H9 (cell line): Measurements from ENCODE around the gene ZNF287. TPM values are rescaled to one million over a fixed set of nuclear protein-coding genes. Genes with fewer than 3 reads are reported as not detected.

Experiments used
- DNase-seq: peaks from one replicate; pipeline ENCODE4 v3.0.0-alpha.2; 2017
- H2AFZ ChIP-seq: one replicate; pipeline ENCODE4 v1.6.1; 2013; ENCODE audit warnings: mild to moderate bottlenecking, low read length, control low read depth, moderate library complexity
- H2AK5ac ChIP-seq: 2 replicates; pipeline ENCODE4 v1.6.1; 2013; ENCODE audit warnings: low read length, control low read depth, mixed read lengths; ENCODE audit not compliant: insufficient read length
- H2BK120ac ChIP-seq: one replicate; pipeline ENCODE4 v1.6.1; 2013; ENCODE audit warnings: low read depth, mild to moderate bottlenecking, low read length, control low read depth, inconsistent platforms; ENCODE audit not compliant: poor library complexity, severe bottlenecking
- H2BK12ac ChIP-seq: 2 replicates; pipeline ENCODE4 v1.6.1; 2013; ENCODE audit warnings: low read length, control low read depth, mixed read lengths, low read depth; ENCODE audit not compliant: insufficient read length
- H2BK15ac ChIP-seq: 2 replicates; pipeline ENCODE4 v1.6.1; 2013; ENCODE audit warnings: low read depth, low read length, control low read depth
- H2BK20ac ChIP-seq: one replicate; pipeline ENCODE4 v1.6.1; 2013; ENCODE audit warnings: low read depth, mild to moderate bottlenecking, low read length, control low read depth, inconsistent platforms; ENCODE audit not compliant: poor library complexity, severe bottlenecking
- H2BK5ac ChIP-seq: 2 replicates; pipeline ENCODE4 v1.6.1; 2013; ENCODE audit warnings: low read length, control low read depth, mixed read lengths; ENCODE audit not compliant: insufficient read length
- H3K14ac ChIP-seq: 2 replicates; pipeline ENCODE4 v1.6.1; 2013; ENCODE audit warnings: low read length, control low read depth; ENCODE audit not compliant: insufficient read depth
- H3K18ac ChIP-seq: 2 replicates; pipeline ENCODE4 v1.6.1; 2013; ENCODE audit warnings: low read depth, mild to moderate bottlenecking, mixed read lengths, low read length, control low read depth; ENCODE audit not compliant: insufficient read length
- H3K23ac ChIP-seq: 2 replicates; pipeline ENCODE4 v1.6.1; 2013; ENCODE audit warnings: low read length, control low read depth, mixed read lengths, low read depth; ENCODE audit not compliant: insufficient read length
- H3K23me2 ChIP-seq: 2 replicates; pipeline ENCODE4 v1.6.1; 2013; ENCODE audit warnings: low read depth, mild to moderate bottlenecking, mixed read lengths, low read length, control low read depth; ENCODE audit not compliant: insufficient read length, poor library complexity, severe bottlenecking
- H3K27ac ChIP-seq: 2 replicates; pipeline ENCODE4 v1.5.1; 2013; ENCODE audit warnings: low read length, control low read depth, mixed read lengths, low read depth; ENCODE audit not compliant: insufficient read length
- H3K27me3 ChIP-seq: 2 replicates; pipeline ENCODE4 v1.6.1; 2013; ENCODE audit warnings: low read length, control low read depth, inconsistent platforms; ENCODE audit not compliant: insufficient read depth
- H3K4ac ChIP-seq: 2 replicates; pipeline ENCODE4 v1.6.1; 2013; ENCODE audit warnings: low read depth, mild to moderate bottlenecking, control low read depth, inconsistent platforms, low read length, moderate library complexity
- H3K4me1 ChIP-seq: 2 replicates; pipeline ENCODE4 v1.6.1; 2013; ENCODE audit warnings: low read length, control low read depth, inconsistent platforms; ENCODE audit not compliant: insufficient read depth
- H3K4me2 ChIP-seq: 2 replicates; pipeline ENCODE4 v1.6.1; 2013; ENCODE audit warnings: low read length, control low read depth, mixed read lengths; ENCODE audit not compliant: insufficient read length, insufficient read depth
- H3K56ac ChIP-seq: 2 replicates; pipeline ENCODE4 v1.6.1; 2013; ENCODE audit warnings: low read depth, mild to moderate bottlenecking, mixed read lengths, low read length, control low read depth; ENCODE audit not compliant: insufficient read length
- H3K79me1 ChIP-seq: 2 replicates; pipeline ENCODE4 v1.6.1; 2013; ENCODE audit warnings: low read depth, mild to moderate bottlenecking, moderate library complexity, low read length, control low read depth, inconsistent platforms; ENCODE audit not compliant: insufficient read depth, poor library complexity, severe bottlenecking
- H3K79me2 ChIP-seq: 2 replicates; pipeline ENCODE4 v1.6.1; 2013; ENCODE audit warnings: low read length, control low read depth, inconsistent platforms; ENCODE audit not compliant: insufficient read depth
- H3K9ac ChIP-seq: 2 replicates; pipeline ENCODE4 v1.6.1; 2013; ENCODE audit warnings: low read length, control low read depth, mixed read lengths; ENCODE audit not compliant: insufficient read length; ENCODE audit errors: extremely low read depth
- H3K9me3 ChIP-seq: one replicate; pipeline ENCODE4 v1.6.1; 2013; ENCODE audit warnings: low read depth, low read length, inconsistent platforms; ENCODE audit not compliant: control insufficient read depth
- H3T11ph ChIP-seq: one replicate; pipeline ENCODE4 v1.6.1; 2013; ENCODE audit warnings: mild to moderate bottlenecking, low read length, control low read depth, inconsistent platforms
- H4K20me1 ChIP-seq: one replicate; pipeline ENCODE4 v1.6.1; 2013; ENCODE audit not compliant: control insufficient read depth, insufficient read length, insufficient read depth
- H4K5ac ChIP-seq: 2 replicates; pipeline ENCODE4 v1.6.1; 2013; ENCODE audit warnings: low read depth, mild to moderate bottlenecking, mixed read lengths, low read length, control low read depth; ENCODE audit not compliant: insufficient read length
- H4K8ac ChIP-seq: replicated peaks from 2 replicates; pipeline ENCODE4 v1.6.1; 2013; ENCODE audit warnings: low read length, control low read depth, mixed read lengths, low read depth; ENCODE audit not compliant: insufficient read length
- H4K91ac ChIP-seq: 2 replicates; pipeline ENCODE4 v1.6.1; 2013; ENCODE audit warnings: low read depth, mild to moderate bottlenecking, moderate library complexity, mixed read lengths, low read length, control low read depth; ENCODE audit not compliant: insufficient read length
- H3K27ac Mint-ChIP-seq, 3 experiments: 2 replicates in 2 of 3; 3 replicates in 1 of 3; pipeline ENCODE4 v1.8.0; 2020 to 2021; ENCODE audit warnings: mixed read lengths in 3 of 3, mild to moderate bottlenecking in 1 of 3, moderate library complexity in 1 of 3
- H3K27me3 Mint-ChIP-seq: 2 replicates; pipeline ENCODE4 v1.8.0; 2021; ENCODE audit warnings: low read depth, mild to moderate bottlenecking, moderate library complexity, mixed read lengths
- H3K36me3 Mint-ChIP-seq, 3 experiments: 2 replicates in 2 of 3; 3 replicates in 1 of 3; pipeline ENCODE4 v1.8.0; 2020 to 2021; ENCODE audit warnings: low read depth in 3 of 3, mixed read lengths in 3 of 3; ENCODE audit not compliant: insufficient read depth in 1 of 3
- H3K4me1 Mint-ChIP-seq, 2 experiments: 2 replicates each; pipeline ENCODE4 v1.8.0; 2020; ENCODE audit warnings: mixed read lengths in 2 of 2
- H3K4me3 Mint-ChIP-seq, 2 experiments: 2 replicates in 1 of 2; 3 replicates in 1 of 2; pipeline ENCODE4 v1.8.0; 2020 to 2021; ENCODE audit warnings: mild to moderate bottlenecking in 2 of 2, mixed read lengths in 2 of 2, moderate library complexity in 1 of 2
- H3K9me3 Mint-ChIP-seq, 2 experiments: 2 replicates in 1 of 2; 3 replicates in 1 of 2; pipeline ENCODE4 v1.8.0; 2020; ENCODE audit warnings: mild to moderate bottlenecking in 2 of 2, mixed read lengths in 2 of 2, moderate library complexity in 1 of 2
- CTCF ChIP-seq: fragments of 200-600 bp; sonication (generic); conservative IDR thresholded peaks from 3 replicates; pipeline ENCODE4 v1.8.0; 2021; ENCODE audit warnings: antibody characterized with exemption, mild to moderate bottlenecking
- total RNA-seq: library from RNA; stranded (reverse); gene quantifications from 2 replicates; pipeline ENCODE4 v1.2.1, GENCODE V29; 2021

ZNF287 gene
- total RNA-seq, 1 experiment from 2014 or later: 7.1 TPM

DNA sequence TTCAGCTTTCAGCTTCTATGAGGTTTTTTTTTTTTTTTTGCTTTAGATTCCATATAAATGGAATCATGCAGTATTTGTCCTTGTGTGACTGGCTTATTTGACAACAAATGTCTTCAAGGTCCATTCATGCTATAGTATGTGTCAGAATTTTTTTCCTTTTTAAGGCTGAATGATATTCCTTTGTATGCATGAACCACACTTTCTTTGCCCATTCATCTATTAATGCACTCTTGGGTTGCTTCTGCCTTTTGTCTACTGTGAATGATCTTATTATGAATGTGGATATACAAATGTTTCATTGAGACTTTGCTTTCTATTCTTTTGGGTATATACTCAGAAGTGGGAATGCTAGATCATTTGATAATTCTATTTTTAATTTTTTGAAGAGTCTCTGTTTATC, 50.0 kb downstream of the ZNF287 start:
- peaks cover 2% of the 10 kb centered on the region; the same call in 1 of the 2 replicates for H3K4me1 ChIP-seq
- no peak overlapping the region for H3K27ac ChIP-seq
- H2BK12ac ChIP-seq: no peak overlapping the region
- H3K23me2 ChIP-seq: no peaks in the 10 kb centered on the region
- no peak overlapping the region for H3K23ac ChIP-seq
- no peaks in the 10 kb centered on the region for H3K79me2 ChIP-seq
- H2BK15ac ChIP-seq: no peak overlapping the region
- Mint-ChIP-seq H3K36me3 (peaks cover 0 to 3% (median 0%) of the 10 kb centered on the region in 3 experiments; a peak in 2 of 7 replicates), H3K4me1 (peaks cover 15 to 17% of the 10 kb centered on the region in 2 experiments), H3K4me3 (no peak overlapping the region), H3K9me3 (no peaks in the 10 kb centered on the region), H3K27ac (no peak overlapping the region), H3K27me3 (peaks cover 37% of the 10 kb centered on the region)
- no peaks in the 10 kb centered on the region; the same call in 1 of the 2 replicates for H3K27me3 ChIP-seq
- H2AFZ ChIP-seq: no peak overlapping the region
- no peak overlapping the region for H2BK120ac ChIP-seq
- H2AK5ac ChIP-seq: no peak overlapping the region
- H3K9me3 ChIP-seq: no peaks in the 10 kb centered on the region
- no peak overlapping the region for H3K14ac ChIP-seq
- H2BK5ac ChIP-seq: no peak overlapping the region
- H4K8ac ChIP-seq: no peak overlapping the region
- H3K56ac ChIP-seq: no peak overlapping the region
- H3K18ac ChIP-seq: no peak overlapping the region
- no peak overlapping the region for H4K5ac ChIP-seq
- DNase-seq: no peak
- TF ChIP-seq CTCF: no peak
- no peak overlapping the region for H3T11ph ChIP-seq
- H3K9ac ChIP-seq: no peak overlapping the region
- H4K20me1 ChIP-seq: no peaks in the 10 kb centered on the region
- no peak overlapping the region for H3K4ac ChIP-seq
- no peaks in the 10 kb centered on the region for H3K79me1 ChIP-seq
- no peak overlapping the region for H2BK20ac ChIP-seq
- no peak overlapping the region for H3K4me2 ChIP-seq
- H4K91ac ChIP-seq: no peak overlapping the region
